GM12864 (cell line): ENCODE data around the gene FHOD3.

ENCODE experiments used
- DNase-seq: peaks from one replicate; pipeline ENCODE4 v3.0.0-alpha.2; 2011; ENCODE audit warnings: low read depth
- H3K4me3 ChIP-seq: 2 replicates; pipeline ENCODE4 v1.5.1; 2011; ENCODE audit warnings: mild to moderate bottlenecking, low read depth, low read length, control low read depth
- CTCF ChIP-seq: IDR thresholded peaks from 2 replicates; pipeline ENCODE4 v1.5.1; 2011; ENCODE audit warnings: low read depth, mild to moderate bottlenecking, moderate library complexity, low read length, control low read depth, inconsistent platforms; ENCODE audit errors: missing control alignments

FHOD3 gene

GRCh38 chr18:36805105-36805504 is 507.6 kb downstream of the FHOD3 start:
- H3K4me3 ChIP-seq, result no peak overlapping the region
- DNase-seq, result no peak
- no peak for TF ChIP-seq CTCF

- no peak overlapping the region for H3K4me3 ChIP-seq
- TF ChIP-seq CTCF, result no peak
- no peak for DNase-seq
Observed at GRCh38 chr18:36808681-36809080, 511.2 kb downstream of the FHOD3 start.

- peak; percentile 73 for TF ChIP-seq CTCF
- no peak overlapping the region for H3K4me3 ChIP-seq
- peak; percentile 35 for DNase-seq
Observed at GRCh38 chr18:36809590-36810381, 512.3 kb downstream of the FHOD3 start.

- TF ChIP-seq CTCF, result no peak
- H3K4me3 ChIP-seq, result no peak overlapping the region
- no peak for DNase-seq
Observed at GRCh38 chr18:36811430-36811829, 513.9 kb downstream of the FHOD3 start.

GRCh38 chr18:36811955-36812354 is 514.4 kb downstream of the FHOD3 start:
- no peak overlapping the region for H3K4me3 ChIP-seq
- no peak for DNase-seq
- TF ChIP-seq CTCF, result no peak

GRCh38 chr18:36812678-36813077 is 515.2 kb downstream of the FHOD3 start:
- DNase-seq, result no peak

More at GRCh38 chr18:36812678-36813077, 515.2 kb downstream of the FHOD3 start:
- no peak overlapping the region for H3K4me3 ChIP-seq
- TF ChIP-seq CTCF, result no peak
